HG02970 (cell line): ENCODE measurements around the gene TEX14.
A peak's percentile ranks its signal among the peaks of the same experiment; 100 is the strongest.
"Not testable (repeated sequence)": the region's sequence is repeated elsewhere in the genome, so short reads cannot be mapped to it uniquely, and the experiment has no call there.

Source experiments
- ATAC-seq: cut with Tn5 transposase; IDR thresholded peaks from one replicate; pipeline ENCODE4 v1.9.1; 2021; ENCODE audit warnings: mild to moderate bottlenecking, moderate library complexity, moderate number of reproducible peaks; ENCODE audit not compliant: unreplicated experiment, low FRiP score

The TEX14 gene

GRCh38 chr17:58690033-58690432, 1.8 kb downstream of the TEX14 start:
- ATAC-seq, result not testable (repeated sequence)

GRCh38 chr17:58688521-58688920, 3.3 kb downstream of the TEX14 start:
- no peak for ATAC-seq

- ATAC-seq, result no peak
Observed at GRCh38 chr17:58686980-58687379, 4.9 kb downstream of the TEX14 start.

GRCh38 chr17:58684462-58684861, 7.4 kb downstream of the TEX14 start:
- not testable (repeated sequence) for ATAC-seq

GRCh38 chr17:58684003-58684402, 7.8 kb downstream of the TEX14 start:
- no peak for ATAC-seq

- ATAC-seq, result no peak
Observed at GRCh38 chr17:58680038-58680369, 11.8 kb downstream of the TEX14 start.

- no peak for ATAC-seq
Observed at GRCh38 chr17:58679263-58680037, 12.4 kb downstream of the TEX14 start.

GRCh38 chr17:58678287-58678686, 13.6 kb downstream of the TEX14 start:
- not testable (repeated sequence) for ATAC-seq

- ATAC-seq, result no peak
Observed at GRCh38 chr17:58677194-58677880, 14.5 kb downstream of the TEX14 start.

GRCh38 chr17:58671969-58672368, 19.9 kb downstream of the TEX14 start:
- ATAC-seq, result no peak

GRCh38 chr17:58669853-58670252, 22.0 kb downstream of the TEX14 start:
- ATAC-seq, result no peak

- no peak for ATAC-seq
Observed at GRCh38 chr17:58668598-58668935, 23.3 kb downstream of the TEX14 start.

- no peak for ATAC-seq
Observed at GRCh38 chr17:58667934-58668597, 23.8 kb downstream of the TEX14 start.

- ATAC-seq, result no peak
Observed at GRCh38 chr17:58666858-58667267, 25.0 kb downstream of the TEX14 start.

GRCh38 chr17:58665946-58666857, 25.6 kb downstream of the TEX14 start:
- ATAC-seq, result no peak

- no peak for ATAC-seq
Observed at GRCh38 chr17:58664302-58664701, 27.5 kb downstream of the TEX14 start.

GRCh38 chr17:58661499-58661898, 30.3 kb downstream of the TEX14 start:
- no peak for ATAC-seq

GRCh38 chr17:58660621-58661020, 31.2 kb downstream of the TEX14 start:
- no peak for ATAC-seq

GRCh38 chr17:58659714-58660084, 32.1 kb downstream of the TEX14 start:
- ATAC-seq, result not testable (repeated sequence)

GRCh38 chr17:58658804-58659713, 32.8 kb downstream of the TEX14 start:
- peak; percentile 64 for ATAC-seq
